NCI-H146 (cell line): ENCODE results near the gene SYNE2.

ENCODE experiments used
- DNase-seq: peaks from one replicate; lab custom pipeline; 2025; lab: John Stamatoyannopoulos, UW

The SYNE2 gene

DNA sequence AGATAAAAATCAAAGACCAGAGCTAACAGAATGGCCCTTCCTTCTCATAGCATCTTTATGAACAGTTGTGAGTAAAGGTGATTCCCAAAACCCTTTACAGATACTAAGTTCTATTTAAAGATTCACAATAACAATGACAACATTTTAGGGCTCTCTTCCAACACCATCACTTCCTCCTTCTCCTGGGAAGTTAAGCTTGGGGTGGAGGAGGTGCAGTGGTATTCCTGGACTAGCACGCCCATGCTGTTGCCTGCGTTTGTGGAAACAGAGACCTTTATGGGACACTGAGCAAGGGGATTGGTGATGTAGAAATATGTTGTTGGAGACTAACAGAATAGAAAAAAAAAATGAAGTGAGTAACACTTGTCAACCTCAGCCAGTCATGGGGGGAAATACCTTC lies 22.5 kb downstream of the SYNE2 start:
- no peak for DNase-seq

DNA sequence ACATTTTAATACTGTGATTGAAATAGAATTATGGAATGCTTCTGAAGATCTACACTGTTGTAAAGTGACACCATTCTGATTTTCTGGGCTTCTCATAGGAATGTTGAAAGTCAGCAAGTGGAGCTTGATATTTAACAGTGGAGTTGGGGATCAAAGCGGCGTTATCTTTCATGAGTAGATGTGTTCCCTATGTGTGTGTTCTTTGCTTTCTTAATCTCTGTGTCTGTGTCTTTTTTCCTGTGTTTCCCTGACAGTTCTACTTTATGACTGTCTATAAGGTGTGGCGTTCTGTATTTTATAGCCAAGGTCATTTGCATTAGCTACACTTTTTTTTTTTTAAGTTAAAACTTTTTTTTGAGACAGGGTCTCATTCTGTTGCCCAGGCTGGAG lies 24.7 kb downstream of the SYNE2 start:
- DNase-seq = no peak

DNA sequence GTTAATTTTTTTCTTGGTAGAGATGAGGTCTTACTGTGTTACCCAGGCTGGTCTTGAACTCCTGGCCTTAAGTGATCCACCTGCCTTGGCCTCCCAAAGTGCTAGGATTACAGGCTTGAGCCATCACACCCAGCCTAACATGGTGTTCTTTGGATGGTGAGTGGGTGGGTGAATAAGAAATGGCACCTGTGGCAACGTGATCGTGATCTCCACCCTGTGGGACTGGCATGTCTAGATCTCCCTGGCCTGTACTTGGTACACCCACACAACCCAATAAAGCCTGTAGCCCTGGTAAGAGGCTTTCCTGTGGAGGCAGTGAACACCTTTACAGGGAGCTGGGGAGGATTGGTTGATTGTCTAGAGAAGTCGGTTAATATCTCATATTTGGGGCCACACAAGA lies 25.2 kb downstream of the SYNE2 start:
- DNase-seq = no peak

DNA sequence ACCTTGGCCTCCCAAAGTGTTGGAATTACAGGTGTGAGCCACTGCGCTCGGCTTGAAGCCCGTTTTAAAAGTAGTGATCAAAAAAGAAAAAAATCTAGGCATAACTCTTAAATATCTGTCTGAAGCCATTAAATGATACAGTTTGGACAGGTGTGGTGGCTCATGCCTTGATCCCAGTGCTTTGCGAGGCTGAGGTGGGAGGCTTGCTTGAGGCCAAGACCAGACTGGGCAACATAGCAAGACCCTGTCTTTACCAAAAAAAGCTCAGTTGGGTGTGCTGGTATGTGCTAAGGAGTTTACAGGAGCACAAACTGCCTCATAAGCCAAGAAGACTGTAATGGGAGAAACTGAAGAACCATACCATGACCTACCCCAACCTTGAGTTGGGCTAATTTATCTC lies 26.0 kb downstream of the SYNE2 start:
- DNase-seq = no peak

DNA sequence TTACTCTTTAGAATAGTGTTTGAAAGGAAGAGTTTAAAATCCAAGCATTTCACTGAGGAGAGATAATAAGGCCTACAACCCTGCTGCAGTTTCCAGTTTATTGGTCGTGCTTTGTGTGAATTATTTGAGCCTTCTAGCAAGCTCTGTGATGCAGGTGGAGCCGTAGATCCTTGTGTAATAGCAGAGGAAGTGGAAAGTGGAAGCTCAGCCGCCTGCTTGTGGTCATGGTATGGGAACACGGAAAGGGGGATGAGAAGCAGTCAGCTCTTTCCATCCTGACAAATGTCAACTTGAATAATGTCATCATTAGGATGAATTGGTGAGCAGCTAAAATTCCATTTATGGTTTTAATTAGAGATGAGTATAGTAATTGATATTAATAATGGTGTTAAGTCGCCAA lies 29.1 kb downstream of the SYNE2 start:
- DNase-seq = no peak

DNA sequence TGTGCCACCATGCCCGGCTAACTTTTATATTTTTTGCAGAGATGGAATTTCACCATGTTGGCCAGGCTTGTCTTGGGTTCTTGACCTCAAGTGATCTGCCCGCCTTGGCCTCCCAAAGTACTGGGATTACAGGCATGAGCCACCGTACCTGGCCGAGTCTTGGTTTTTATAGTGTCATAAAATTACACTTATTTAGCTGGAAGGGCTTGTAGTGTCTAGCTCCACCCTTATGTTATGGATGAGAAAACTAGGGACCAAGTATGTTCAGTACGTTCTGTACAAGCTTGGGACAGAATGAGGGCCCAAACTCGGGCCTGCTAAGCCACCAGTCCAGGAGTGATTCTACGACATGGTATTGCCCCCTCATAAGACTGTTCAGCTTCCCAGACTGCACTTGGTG lies 35.1 kb downstream of the SYNE2 start:
- DNase-seq = no peak

DNA sequence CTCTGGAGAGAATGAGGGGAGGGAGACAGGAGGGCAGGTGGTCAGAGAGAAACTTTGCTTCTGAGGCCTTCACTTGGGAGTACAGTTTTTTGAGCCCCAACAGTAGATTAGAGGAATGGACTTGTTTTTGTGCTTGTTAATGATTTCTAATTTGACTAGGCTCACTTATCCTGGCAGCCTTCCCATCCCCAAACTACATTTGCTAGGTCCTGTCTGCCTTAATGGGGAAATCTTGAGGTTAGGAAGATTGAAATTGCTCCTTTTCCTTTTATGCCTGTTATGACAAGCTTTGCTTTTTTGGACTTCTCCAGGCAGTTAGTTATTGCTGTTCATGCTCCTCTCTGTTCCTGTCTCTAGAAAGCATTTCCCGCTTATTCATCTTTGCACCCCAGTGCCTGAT lies 37.7 kb downstream of the SYNE2 start:
- DNase-seq = no peak

DNA sequence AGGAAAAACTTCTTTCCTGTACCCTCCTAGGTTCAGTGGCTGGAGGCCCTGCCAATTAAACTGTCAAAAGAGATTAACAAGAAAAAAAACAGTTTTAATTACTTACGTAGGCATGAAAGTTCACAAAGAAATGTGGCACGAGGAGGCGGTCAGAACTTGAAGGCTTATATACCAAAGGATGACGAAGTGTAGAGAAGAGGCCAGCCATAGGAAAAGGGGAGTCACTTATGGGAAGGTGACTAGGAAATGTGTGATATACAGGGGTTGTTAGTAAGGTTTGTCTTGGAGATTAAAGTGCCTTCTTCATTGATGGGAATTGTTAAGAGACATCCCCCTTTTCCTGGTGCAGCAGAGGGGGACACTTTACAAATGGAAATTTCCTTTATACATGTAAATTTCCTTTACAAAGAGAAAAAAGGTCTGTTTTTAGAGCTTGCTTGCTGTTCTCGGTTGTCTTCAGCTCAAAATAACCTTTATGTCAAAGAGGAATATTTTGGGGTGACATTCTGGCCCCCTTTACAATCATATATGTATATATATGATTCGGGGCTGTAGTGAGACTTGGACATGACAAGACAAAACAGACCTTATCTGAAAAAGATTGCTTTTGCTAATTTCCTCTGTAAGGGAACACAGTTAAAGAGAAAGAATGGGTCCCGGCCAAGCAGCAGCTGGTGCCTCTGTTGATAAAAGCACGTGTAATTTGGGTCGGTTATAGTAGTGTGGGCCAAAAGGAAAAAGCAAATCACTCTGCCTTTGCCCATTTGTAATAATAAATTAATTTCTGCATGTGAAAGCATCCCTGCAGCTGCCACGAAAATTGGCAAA lies 38.6 kb downstream of the SYNE2 start:
- DNase-seq = peak; percentile 4

DNA sequence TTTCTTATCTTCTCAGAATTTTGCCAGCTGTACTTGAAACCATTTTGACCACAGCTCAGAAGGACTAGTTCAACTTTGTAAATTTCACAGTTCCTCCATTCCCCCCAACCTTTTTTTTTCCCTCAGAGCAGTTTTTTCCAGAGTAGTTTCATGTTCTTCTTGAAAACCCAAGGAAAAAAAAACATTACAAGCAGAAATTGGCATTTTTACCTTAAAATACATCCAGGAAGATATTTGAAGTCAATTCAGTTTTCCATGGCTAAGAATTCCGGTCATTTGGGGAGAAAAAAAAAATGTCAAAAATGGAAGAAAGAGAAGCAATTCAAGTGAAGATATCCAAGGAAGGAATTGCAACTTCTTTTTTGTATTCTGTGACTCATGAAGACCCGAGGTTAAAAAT lies 39.5 kb downstream of the SYNE2 start:
- no peak for DNase-seq

DNA sequence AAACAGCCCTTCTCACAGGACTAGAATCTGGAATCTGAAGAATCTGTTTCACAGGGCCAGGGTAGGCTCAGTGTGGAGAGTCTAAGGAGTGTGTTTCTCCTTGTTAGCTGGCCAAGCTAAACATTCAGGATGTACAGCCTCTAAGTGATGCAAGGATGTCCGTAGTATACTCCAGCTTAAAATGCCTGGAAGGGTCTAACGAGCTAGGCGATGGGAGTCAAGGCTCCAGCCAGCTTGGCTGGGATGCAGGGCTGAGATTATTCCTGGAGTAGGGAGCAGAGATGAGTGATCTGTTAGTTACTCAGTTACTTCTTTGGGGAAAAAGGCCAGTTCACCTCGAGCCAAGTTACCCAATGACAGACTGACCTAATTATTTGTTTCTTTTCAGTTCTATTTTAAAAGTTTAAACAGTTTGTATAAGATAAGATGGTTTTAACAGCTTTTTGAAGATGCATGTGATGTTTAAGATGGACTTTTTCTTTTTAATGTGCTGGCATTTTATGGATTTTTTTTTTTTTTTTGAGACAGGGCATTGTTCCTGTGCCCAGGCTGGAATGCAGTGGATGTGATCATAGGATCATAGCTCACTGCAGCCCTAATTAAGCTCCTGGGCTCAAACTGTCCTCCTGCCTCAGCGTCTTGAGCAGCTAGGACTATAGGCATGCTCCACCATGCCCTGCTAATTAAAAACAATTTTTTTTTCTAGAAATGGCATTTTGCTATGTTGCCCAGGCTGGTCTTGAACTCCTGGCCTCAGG lies 41.1 kb downstream of the SYNE2 start:
- DNase-seq = no peak

DNA sequence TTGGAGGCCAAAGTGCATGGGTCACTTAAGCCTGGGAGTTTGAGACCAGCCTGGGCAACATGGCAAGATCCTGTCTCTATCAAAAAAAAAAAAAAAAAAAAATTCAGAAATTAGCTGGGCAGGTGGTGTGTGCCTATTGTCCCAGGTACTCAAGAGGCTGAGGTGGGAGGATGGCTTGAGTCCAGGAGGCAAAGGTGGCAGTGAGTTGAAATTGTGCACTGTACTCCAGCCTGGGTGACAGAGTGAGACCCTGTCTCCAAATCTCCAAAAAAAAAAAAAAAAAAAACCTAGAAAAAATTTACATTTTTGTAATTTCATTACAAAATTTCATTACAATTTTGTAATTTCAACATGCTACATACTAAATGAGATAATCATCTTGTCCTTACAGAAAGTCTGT lies 42.7 kb downstream of the SYNE2 start:
- peak; percentile 19 for DNase-seq

DNA sequence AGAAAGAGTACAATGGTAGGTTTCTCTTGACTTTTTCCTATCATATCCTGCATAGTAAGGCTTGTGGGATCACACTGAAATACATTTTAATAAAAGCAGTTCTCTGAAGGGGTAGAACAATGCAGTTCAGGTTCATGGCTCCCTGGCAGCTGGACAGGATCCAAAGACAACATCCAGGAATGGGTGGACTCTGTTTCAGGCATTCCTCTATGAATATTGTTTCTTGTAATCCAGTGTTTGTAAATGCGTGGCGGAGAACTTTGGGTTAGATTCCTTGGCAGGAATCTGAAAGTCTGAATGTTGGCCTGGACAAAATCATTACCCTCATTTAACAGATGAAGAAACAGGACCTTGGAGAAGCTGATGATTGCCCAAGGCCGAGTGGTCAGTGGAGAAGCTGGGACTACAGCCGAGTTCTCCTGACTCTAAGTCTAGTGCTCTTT lies 43.5 kb downstream of the SYNE2 start:
- DNase-seq = peak; percentile 34

DNA sequence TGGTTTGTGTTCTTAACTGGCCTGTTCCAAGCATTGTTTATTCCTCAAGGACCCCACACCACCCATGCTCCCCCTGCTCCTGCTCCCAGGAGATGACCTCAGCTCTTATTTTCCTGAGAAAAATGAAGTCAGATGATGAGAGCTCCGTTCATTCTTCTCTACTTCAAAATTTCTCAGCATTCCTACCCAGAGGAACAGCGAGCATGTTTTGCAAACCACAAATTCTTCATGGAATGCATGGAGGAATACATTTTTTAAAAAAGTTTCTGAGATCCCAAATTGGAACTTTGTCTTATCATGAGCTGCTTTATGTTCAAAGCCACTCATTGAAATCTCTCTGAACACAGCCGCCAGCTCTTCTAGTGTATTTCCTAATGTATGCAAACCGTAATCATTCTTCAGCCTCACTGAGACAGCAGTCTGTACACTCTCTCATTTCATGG lies 44.9 kb downstream of the SYNE2 start:
- DNase-seq = no peak

DNA sequence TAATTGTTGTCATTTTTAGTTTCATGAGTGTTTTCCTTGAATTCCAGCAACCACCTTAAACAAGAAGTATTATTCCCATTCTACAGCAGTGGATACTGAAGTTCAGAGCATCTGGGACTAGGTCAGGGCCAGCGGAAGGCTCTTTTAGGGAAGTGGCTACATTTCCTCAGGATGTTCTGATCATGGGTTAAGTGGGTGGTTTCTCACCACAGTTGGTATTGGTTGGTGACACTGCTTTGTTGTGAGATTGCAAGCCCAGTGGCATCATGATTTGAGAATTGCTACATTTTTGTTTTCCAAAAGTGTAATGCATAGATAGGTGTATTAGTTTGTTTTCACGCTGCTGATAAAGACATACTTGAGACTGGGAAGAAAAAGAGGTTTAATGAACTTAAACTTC lies 47.1 kb downstream of the SYNE2 start:
- no peak for DNase-seq

DNA sequence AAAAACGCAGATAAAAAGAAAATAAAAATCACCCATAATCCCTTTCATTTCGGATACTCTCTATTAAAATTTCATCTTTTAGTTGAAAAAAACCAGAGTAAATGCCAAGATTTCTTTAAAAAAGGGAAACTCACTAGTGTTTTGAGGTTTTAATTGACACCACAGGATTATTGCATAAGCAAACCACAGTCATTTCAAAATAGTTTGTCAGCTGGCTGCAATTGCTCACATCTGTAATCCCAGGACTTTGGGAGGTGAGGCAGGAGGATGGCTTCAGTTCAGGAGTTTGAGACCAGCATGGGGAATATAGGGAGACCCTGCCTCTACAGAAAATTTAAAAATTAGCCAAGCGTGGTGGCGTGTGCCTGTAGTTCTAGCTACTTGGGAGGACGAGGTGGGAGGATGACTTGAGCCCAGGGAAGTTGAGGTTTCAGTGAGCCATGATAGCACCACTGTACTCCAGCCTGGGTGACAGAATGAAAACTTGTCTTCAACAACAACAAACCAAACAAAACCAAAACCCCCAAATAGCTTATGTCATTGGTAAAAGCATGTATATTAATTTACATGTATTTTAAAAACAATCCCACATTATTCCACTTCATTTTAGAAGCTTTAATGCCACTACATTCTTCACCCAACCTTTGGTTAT lies 48.8 kb downstream of the SYNE2 start:
- no peak for DNase-seq

DNA sequence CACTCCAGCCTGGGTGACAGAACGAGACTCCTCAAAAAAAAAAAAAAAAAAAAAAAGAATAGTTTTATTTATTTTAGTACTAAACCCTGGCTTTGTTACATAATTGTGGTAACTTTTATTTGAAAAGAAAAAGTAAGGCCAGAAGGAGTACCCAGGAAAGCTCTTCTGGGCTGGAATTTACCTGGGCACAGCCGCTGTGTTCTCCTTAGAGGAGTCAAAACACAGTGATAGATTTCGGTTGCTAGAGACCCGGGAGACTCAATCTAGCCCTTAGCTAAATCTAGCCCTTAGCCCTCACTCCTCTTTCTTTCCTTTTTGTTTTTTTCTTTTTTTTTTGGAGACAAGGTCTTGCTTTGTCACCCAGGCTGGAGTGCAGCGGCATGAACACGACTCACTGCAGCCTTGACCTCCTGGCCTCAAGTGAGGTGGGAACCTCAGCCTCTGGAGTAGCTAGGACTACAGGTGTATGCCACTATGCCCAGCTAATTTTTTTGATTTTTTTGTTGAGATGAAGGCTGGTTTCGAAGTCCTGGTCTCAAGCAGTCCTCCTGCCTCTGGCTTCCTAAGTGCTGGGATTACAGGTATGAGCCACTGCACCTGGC lies 49.7 kb downstream of the SYNE2 start:
- DNase-seq = no peak

DNA sequence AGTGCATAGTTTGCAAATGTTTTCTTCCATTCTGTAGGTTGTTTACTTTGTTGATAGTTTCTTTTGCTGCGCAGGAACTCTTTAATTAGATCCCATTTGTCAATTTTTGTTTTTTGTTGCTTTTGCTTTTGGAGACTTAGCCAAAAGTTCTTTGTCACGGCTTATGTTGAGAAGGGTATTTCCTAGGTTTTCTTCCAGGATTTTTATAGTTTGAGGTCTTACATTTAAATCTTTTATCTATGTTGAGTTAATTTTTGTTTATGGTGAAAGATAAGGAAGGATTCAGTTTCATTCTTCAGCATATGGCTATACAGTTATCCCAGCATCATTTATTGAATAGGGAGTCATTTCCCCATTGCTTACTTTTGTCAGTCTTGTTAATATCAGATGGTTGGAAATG lies 51.9 kb downstream of the SYNE2 start:
- DNase-seq = no peak

DNA sequence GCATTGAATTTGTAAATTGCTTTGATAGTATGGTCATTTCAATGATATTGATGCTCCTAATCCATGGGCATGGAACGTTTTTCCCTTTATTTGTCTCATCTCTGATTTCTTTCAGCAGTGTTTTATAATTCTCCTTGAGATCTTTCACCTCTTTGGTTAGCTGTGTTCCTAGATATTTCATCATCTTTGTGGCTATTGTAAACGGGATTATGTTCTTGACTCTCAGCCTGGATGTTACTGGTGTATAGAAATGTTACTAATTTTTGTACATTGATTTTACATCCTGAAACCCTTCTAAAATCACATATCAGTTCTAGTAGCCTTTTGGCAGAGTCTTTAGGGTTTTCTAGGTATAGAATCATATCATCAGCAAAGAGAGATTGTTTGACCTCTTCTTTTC lies 52.6 kb downstream of the SYNE2 start:
- DNase-seq = no peak

DNA sequence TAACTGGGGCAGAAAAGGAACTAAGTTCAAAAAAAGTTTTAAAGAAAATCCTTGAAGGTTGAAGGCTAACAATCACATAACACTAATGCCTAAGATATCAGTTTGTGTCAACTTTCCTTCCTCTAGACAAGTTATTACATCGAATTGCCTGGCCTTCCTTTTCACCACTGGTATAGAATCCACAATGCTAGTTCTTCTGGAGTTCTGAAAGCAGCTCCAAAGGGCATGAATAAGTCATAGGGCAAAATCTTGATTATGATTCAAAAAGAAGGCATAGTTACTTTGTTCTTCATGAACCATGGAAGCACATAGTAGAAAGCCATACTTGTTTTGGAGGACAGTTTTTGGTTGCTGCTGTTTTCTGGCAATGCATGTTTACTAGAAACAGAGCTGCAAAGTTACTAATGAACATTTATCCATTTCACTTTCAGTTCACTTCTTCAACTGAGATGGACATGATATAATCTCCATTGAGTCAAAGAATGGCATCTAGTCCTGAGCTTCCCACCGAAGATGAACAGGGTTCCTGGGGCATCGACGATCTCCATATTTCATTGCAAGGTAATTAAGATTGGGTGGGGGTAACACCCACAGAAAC lies 56.0 kb downstream of the SYNE2 start:
- DNase-seq = no peak

DNA sequence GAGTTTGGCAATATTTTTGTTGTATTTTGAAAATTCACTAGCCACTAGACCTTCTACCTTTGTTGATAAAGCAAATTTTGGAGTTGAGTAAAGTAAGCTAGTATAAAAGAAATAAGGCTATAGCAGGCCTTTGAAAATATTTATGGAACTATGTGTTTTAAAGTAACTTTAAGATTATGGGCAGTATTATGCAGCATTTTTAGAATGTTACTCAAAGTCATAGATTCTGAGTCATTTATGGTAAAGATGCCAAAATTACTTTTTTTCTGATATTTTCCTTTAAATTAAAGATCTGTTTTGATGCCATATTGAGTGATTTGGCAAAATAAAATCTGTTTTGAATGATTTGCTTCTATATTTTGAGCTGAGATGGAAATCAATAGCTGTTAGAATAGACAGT lies 57.2 kb downstream of the SYNE2 start:
- DNase-seq = no peak

DNA sequence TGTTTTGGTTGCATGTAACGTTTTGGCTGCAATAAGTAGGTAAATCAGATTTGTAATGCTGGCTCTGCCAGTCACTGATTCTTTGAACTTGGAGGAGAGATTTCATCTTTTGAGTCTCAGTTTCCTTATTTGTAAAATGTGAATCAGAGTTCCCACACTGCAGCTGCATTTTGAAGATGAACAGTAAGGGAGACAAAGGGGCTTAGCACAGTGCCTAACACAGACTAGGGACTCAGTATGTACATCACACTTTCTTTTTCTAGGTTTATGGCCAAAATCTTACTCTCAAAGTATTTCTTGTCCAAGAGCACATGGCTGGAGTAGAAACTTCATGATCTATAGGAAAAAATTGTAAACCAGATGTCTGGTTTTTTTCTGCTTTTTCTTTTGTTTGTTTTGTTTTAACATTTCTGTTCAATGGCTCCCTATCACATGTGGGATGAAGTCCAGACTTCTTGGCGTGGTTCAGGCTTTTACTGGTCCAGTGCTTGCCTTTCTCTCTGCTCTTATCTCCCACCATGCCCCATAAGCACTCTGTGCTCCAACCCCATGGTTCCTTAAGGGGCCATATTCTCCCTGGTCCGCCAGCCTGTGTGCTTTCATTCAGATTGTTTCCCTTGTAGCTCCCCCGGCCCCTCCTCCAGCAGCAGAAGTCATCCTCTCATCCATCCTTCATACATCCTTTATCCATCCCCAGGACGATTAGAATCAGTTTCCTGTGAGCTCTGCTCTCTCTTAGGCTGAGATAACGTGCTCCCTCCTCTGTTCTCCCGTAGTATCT lies 58.0 kb downstream of the SYNE2 start:
- DNase-seq = no peak
